Measurements from ENCODE around the gene ADAMTS19. TPM values are rescaled to one million over a fixed set of nuclear protein-coding genes. Genes with fewer than 3 reads are reported as not detected.

The ADAMTS19 gene
- total and polyA plus RNA-seq, 12 donors, result 0.15 to 1.3 (median 0.43) TPM

GRCh38 chr5:129445379-129445778 is 14.7 kb upstream of the ADAMTS19 start:
- no peaks in the 10 kb centered on the region for H3K36me3 ChIP-seq
- ATAC-seq, result no peak
- H3K9me3 ChIP-seq, result no peaks in the 10 kb centered on the region
- no peaks in the 10 kb centered on the region for H3K4me1 ChIP-seq
- H3K27ac ChIP-seq, result no peak overlapping the region
- intact Hi-C loops (cut with DNase I), result no loop called here
- no peak for DNase-seq
- 87 to 89% methylated on average over 2 of the region's 2 CpGs for WGBS, 2 donors
- H3K4me3 ChIP-seq, result no peak overlapping the region
- TF ChIP-seq CTCF (IDR thresholded peaks at IDR 0.05), result no peak
- H3K27me3 ChIP-seq, result peaks cover 0 to 12% (median 0%) of the 10 kb centered on the region in 7 donors

GRCh38 chr5:129447968-129448367 is 12.1 kb upstream of the ADAMTS19 start:
- no peak for TF ChIP-seq CTCF (IDR thresholded peaks at IDR 0.05)
- no peaks in the 10 kb centered on the region for H3K36me3 ChIP-seq
- no peaks in the 10 kb centered on the region for H3K9me3 ChIP-seq
- no peak overlapping the region for H3K27ac ChIP-seq
- ATAC-seq (peak in 1 of 8 donors; percentile 55), DNase-seq (no peak)
- no peaks in the 10 kb centered on the region for H3K4me1 ChIP-seq
- 54 to 68% methylated on average over 2 of the region's 2 CpGs for WGBS, 2 donors
- no peak overlapping the region for H3K4me3 ChIP-seq
- intact Hi-C loops (cut with DNase I), result no loop called here
- peaks cover 0 to 12% (median 0%) of the 10 kb centered on the region in 7 donors for H3K27me3 ChIP-seq

GRCh38 chr5:129448654-129449053 is 11.4 kb upstream of the ADAMTS19 start:
- Histone ChIP-seq H3K4me3 (no peak overlapping the region), H3K9me3 (peaks cover 0 to 3% (median 0%) of the 10 kb centered on the region in 11 donors), H3K4me1 (no peaks in the 10 kb centered on the region), H3K36me3 (no peaks in the 10 kb centered on the region), H3K27me3 (peaks cover 0 to 10% (median 0%) of the 10 kb centered on the region in 7 donors), H3K27ac (no peak overlapping the region)
- DNase-seq (no peak), ATAC-seq (no peak)
- no peak for TF ChIP-seq CTCF (IDR thresholded peaks at IDR 0.05)
- WGBS, 2 donors, result 85 to 91% methylated on average over 4 of the region's 4 CpGs
- intact Hi-C loops (cut with DNase I), result no loop called here

DNA sequence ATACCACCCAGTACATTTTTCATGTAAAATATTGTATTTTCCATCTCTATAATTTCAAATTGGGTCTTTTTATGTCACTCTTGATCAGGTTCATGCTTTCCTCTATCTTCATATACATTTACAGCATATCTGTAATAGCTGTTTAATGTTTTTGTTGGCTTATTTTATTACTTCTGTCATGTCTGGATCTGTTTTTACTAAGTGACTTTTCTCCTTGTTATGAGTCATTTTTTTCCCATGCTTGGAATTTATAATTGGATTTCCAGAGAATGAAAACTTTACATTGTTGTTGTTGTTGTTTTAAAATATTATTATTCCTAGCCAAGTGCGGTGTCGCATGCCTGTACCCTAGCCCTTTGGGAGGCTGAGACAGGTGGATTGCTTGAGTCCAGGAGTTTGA is 5.6 kb upstream of the ADAMTS19 start:
- ATAC-seq (no peak), DNase-seq (no peak)
- no peak for TF ChIP-seq CTCF (IDR thresholded peaks at IDR 0.05)
- Histone ChIP-seq H3K27me3 (peaks cover 0 to 41% (median 17%) of the 10 kb centered on the region in 7 donors), H3K27ac (no peak overlapping the region), H3K9me3 (peaks cover 0 to 4% (median 0%) of the 10 kb centered on the region in 11 donors), H3K4me1 (peaks cover 0 to 1% (median 0%) of the 10 kb centered on the region in 9 donors), H3K36me3 (no peaks in the 10 kb centered on the region), H3K4me3 (no peak overlapping the region)
- 88 to 91% methylated on average over 2 of the region's 2 CpGs for WGBS, 2 donors
- intact Hi-C loops (cut with DNase I), result no loop called here

Measured in heart right ventricle (tissue), 16 donors.